Activated naive CD4-positive, alpha-beta T cell treated with Interleukin-2 at 50 U/mL for 16 hours (primary cell): ENCODE measurements around the gene HBE1.

Experiments
- DNase-seq: peaks from one replicate; pipeline ENCODE4 v3.0.0-alpha.2; 2020

Gene HBE1

GRCh38 chr11:5232176-5232575, 37.6 kb downstream of the HBE1 start:
- DNase-seq = no peak

DNA sequence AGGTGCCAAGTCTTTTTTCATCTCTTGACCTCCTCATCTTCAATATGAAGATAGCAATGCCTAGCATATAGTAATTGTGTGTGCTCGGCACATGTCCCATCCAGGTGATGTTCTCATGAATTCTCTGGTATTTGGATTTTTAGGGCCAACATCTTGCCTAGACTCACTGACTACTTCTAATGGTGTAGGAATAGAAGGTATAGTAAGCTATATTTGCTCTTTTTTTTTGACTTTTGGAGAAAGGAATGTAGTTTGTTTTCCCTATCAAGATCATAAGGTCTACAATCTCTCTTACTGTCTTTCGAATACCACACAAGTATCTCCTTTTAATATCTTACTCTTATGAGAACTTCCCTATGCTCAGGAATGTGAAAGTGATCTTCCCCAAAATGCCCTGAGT, 38.6 kb downstream of the HBE1 start:
- DNase-seq = no peak

- no peak for DNase-seq
These were observed 39.5 kb downstream of the HBE1 start for GRCh38 chr11:5230266-5230665.

GRCh38 chr11:5229796-5230195, 39.9 kb downstream of the HBE1 start:
- DNase-seq = no peak

DNA sequence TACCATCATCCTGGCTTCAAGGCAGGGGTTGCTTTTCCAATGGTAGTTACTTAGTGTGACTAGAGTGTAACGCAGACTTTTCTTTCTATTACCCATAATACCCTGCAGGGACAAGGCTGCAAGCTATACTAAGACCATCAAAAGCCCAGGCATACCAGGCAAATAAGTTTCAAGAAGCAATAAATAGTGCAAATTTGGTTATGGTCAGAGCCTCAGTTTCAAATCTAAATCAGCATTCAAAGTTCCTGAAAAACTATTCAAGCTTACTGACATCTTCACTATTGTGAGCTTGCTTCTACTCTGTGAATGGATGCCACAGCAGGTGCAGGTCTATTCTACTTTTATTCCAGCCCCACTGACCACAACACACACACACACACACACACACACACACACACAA, 40.4 kb downstream of the HBE1 start:
- no peak for DNase-seq

GRCh38 chr11:5228124-5228523, 41.6 kb downstream of the HBE1 start:
- no peak for DNase-seq

DNA sequence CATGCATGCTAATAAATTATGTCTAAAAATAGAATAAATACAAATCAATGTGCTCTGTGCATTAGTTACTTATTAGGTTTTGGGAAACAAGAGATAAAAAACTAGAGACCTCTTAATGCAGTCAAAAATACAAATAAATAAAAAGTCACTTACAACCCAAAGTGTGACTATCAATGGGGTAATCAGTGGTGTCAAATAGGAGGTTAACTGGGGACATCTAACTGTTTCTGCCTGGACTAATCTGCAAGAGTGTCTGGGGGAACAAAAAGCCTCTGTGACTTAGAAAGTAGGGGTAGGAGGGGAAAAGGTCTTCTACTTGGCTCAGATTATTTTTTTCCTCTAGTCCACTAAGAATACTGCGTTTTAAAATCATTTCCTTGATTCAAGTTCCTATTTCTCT, 42.1 kb downstream of the HBE1 start:
- DNase-seq = no peak

DNA sequence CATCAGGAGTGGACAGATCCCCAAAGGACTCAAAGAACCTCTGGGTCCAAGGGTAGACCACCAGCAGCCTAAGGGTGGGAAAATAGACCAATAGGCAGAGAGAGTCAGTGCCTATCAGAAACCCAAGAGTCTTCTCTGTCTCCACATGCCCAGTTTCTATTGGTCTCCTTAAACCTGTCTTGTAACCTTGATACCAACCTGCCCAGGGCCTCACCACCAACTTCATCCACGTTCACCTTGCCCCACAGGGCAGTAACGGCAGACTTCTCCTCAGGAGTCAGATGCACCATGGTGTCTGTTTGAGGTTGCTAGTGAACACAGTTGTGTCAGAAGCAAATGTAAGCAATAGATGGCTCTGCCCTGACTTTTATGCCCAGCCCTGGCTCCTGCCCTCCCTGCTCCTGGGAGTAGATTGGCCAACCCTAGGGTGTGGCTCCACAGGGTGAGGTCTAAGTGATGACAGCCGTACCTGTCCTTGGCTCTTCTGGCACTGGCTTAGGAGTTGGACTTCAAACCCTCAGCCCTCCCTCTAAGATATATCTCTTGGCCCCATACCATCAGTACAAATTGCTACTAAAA, 42.9 kb downstream of the HBE1 start, which contains the start of gene HBB:
Gene HBB (minus strand): TSS at position 340 of the 579 bp plus-strand sequence. CDS start 50 bp downstream, at position 290.
- no peak for DNase-seq

GRCh38 chr11:5225480-5225871, 44.3 kb downstream of the HBE1 start:
- no peak for DNase-seq

- no peak for DNase-seq
These were observed 44.9 kb downstream of the HBE1 start for GRCh38 chr11:5224538-5225479.

DNA sequence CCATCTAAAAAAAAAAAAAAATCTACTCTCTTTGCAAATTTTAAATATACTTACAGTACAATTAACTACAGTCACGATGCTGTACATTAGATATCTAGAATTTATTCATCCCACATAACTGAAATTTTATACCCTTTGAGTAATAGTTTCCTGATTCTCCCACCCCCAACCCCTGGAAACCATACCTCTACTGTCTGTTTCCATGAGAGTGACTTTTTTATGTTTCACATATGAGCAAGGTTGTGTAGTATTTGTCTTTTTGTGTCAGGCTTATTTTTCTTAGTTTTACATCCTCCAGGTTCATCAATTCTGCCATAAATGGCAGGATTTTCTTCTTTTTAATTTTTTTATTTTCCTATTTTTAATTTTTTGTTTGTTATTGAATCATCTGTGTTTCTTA, 46.1 kb downstream of the HBE1 start:
- no peak for DNase-seq

GRCh38 chr11:5223146-5223545, 46.6 kb downstream of the HBE1 start:
- no peak for DNase-seq
